Heart left ventricle (tissue), 16 donors: ENCODE data around the gene DHRS3. TPM values are rescaled to one million over a fixed set of nuclear protein-coding genes. Genes with fewer than 3 reads are reported as not detected.

Source experiments
- ATAC-seq, 4 donors: fragments of 200-7000 bp; cut with Tn5 transposase; one replicate each; pipeline ENCODE4 v1.9.1; 2020 to 2022; ENCODE audit warnings: moderate library complexity in 4 of 4, mild to moderate bottlenecking in 3 of 4, moderate number of reproducible peaks in 1 of 4
- DNase-seq, 5 donors: peaks; one replicate each; pipeline ENCODE4 v3.0.0-alpha.2; 2020
- H3K27ac ChIP-seq, 12 donors: fragments of 200-600 bp; sonication (generic) in 4 of 12; one replicate each; pipeline versions ENCODE4 v1.5.0 to v1.8.0; 2016 to 2022; ENCODE audit warnings: mild to moderate bottlenecking in 2 of 12
- H3K27me3 ChIP-seq, 9 donors: fragments of 200-600 bp; sonication (generic) in 2 of 9; one replicate each; pipeline versions ENCODE4 v1.5.1 to v1.8.0; 2016 to 2022; ENCODE audit warnings: mild to moderate bottlenecking in 3 of 9
- H3K36me3 ChIP-seq, 9 donors: fragments of 200-600 bp; sonication (generic) in 2 of 9; one replicate each; pipeline versions ENCODE4 v1.5.0 to v1.8.0; 2018 to 2022; ENCODE audit warnings: mild to moderate bottlenecking in 2 of 9
- H3K4me1 ChIP-seq, 12 donors: fragments of 200-600 bp; sonication (generic) in 4 of 12; one replicate each; pipeline versions ENCODE4 v1.5.0 to v1.8.0; 2016 to 2022; ENCODE audit warnings: mild to moderate bottlenecking in 3 of 12
- H3K4me3 ChIP-seq, 12 donors: fragments of 200-600 bp; sonication (generic) in 4 of 12; one replicate each; pipeline versions ENCODE4 v1.5.0 to v1.8.0; 2017 to 2022; ENCODE audit warnings: mild to moderate bottlenecking in 9 of 12, moderate library complexity in 4 of 12
- H3K9me3 ChIP-seq, 12 donors: fragments of 200-600 bp; sonication (generic) in 4 of 12; one replicate each; pipeline versions ENCODE4 v1.5.0 to v1.8.0; 2016 to 2022; ENCODE audit warnings: mild to moderate bottlenecking in 1 of 12
- POLR2A ChIP-seq, 2 donors: fragments of 450-650 bp; IDR thresholded peaks; one replicate each; pipeline ENCODE4 v1.6.1; 2017; ENCODE audit warnings: antibody characterized with exemption in 2 of 2, mild to moderate bottlenecking in 2 of 2, moderate library complexity in 2 of 2
- WGBS, 4 donors: extraction: QIAGEN DNeasy Blood & Tissue Kit in 2 of 4; methylation state at CpG; one replicate each; pipeline versions ENCODE4 v1.1.5 to v1.1.7; 2013 to 2018; 5-methylcytosine and 5-hydroxymethylcytosine counted together
- intact Hi-C, 10 donors: fragments of 100-400 bp; cut with DNase I; formaldehyde crosslinking; loops; one replicate each; pipeline versions ENCODE4 v1.11.1 to v1.14.2; 2022
- polyA plus RNA-seq, 2 donors: library from polyadenylated mRNA; stranded (reverse); fragments of 200-250 nt; gene quantifications; one replicate each; pipeline ENCODE4 v1.2.3, GENCODE V29; 2013
- total RNA-seq, 9 donors: library from RNA; depleted of rRNA in 2 of 9; stranded (reverse); fragments of >200 nt in 2 of 9; fragmentation: NEBNext Ultra II Directional in 3 of 9; extraction: Animal tissue kit (Norgen Biotek cat#: 25700) in 3 of 9; gene quantifications; one replicate each; pipeline versions ENCODE4 v1.1.0 to v1.2.4, GENCODE V29; 2016 to 2023
- TF ChIP-seq, protein P1 (sequence below), 12 donors: fragments of 200-600 bp; sonication (generic) in 4 of 12; IDR thresholded peaks; one replicate each; pipeline versions ENCODE4 v1.5.0 to v1.8.0; 2018 to 2022; ENCODE audit warnings: antibody characterized with exemption in 12 of 12, mild to moderate bottlenecking in 5 of 12
- donor health status: ischemic (EF 13 %, LVEDD 7.1; RV severe dilation, severe dysfunction).
- donor health status: healthy with polysubstance abuse.
- donor health status: DM: no; HTN: yes; CAD: no.
- donor health status: DM: no; HTN: no; CAD: no.
- donor health status: ischemic (EF 25% LVEDD 6.9; RV normal size, moderate dysfunction).
- donor health status: ischemic (EF 25% LVEDD 5.7; RV mildly dilated, moderate dysfunction).
- donor health status: healthy.
- donor health status: DM: yes; HTN: yes; CAD: no.
- donor health status: ischemic (EF 35%, LVEDD 5.7; RV mildly dilated, moderate dysfunction).
- donor health status: nonischemic (EF 11% LVEDD 7.7; RV severe dilation, severe dysfunction).
- donor health status: DM: yes; HTN: yes; CAD: no.
- donor health status: PGD.
- donor health status: ischemic (EF 29% LVEDD 5.4; RV normal size, mild dysfunction).
- donor health status: nonischemic (EF 23%, LVEDD 6.1; RV moderate dilation, normal function).

Gene DHRS3
- total and polyA plus RNA-seq, 11 donors: 28.6 to 102 (median 59.9) TPM

DNA sequence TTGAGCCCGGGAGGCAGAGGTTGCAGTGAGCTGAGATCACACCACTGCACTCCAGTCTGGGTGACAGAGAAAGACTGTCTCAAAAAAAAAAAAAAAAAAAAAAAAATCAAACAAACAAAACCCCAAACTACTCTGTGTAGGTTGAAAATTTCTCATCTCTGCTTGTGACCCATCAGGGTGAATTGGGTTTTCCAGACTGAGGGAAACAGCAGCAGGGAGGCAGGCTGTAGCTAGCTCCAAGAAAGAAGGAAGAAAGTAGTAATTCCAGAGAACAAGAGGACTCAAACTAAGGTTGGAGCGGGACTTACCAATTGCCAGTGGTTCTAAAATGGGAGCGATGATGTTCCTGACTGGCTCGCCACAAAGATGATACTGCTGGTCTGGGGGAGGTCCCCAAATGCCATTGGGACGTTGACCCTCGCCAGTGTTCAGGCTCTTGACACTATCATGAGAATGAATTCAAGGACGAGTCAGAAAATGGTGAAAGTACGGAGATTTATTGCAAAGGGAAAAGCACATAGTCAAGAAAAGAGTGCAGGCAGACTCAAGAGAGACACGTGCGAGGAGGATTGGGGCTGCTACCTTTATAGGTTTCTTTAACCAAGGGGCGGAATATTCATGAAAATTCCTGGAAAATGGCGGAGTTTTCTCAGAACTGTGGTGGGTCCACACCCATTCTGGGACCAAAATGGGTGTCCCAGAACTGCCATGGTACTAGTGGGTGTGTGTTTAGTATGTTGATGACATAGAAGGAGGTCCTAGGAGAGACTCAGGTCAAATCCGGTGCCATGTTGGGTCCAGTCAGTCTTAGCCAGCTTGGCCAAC, 39.3 kb upstream of the DHRS3 start:
- ATAC-seq: no peak
- 91 to 97% (median 95%) methylated on average over 13 of the region's 13 CpGs for WGBS, 4 donors
- Histone ChIP-seq H3K27ac (no peak overlapping the region), H3K27me3 (no peaks in the 10 kb centered on the region), H3K9me3 (no peaks in the 10 kb centered on the region), H3K4me1 (peaks cover 0 to 6% (median 1%) of the 10 kb centered on the region in 12 donors), H3K36me3 (no peaks in the 10 kb centered on the region), H3K4me3 (no peak overlapping the region)
- intact Hi-C loops: loop anchor here in 9 of 10 donors (5.0 to 10.0 kb wide), 5 partner anchors 340 to 385 kb away; no protein-coding TSS in a partner anchor
- TF ChIP-seq, protein P1, sequence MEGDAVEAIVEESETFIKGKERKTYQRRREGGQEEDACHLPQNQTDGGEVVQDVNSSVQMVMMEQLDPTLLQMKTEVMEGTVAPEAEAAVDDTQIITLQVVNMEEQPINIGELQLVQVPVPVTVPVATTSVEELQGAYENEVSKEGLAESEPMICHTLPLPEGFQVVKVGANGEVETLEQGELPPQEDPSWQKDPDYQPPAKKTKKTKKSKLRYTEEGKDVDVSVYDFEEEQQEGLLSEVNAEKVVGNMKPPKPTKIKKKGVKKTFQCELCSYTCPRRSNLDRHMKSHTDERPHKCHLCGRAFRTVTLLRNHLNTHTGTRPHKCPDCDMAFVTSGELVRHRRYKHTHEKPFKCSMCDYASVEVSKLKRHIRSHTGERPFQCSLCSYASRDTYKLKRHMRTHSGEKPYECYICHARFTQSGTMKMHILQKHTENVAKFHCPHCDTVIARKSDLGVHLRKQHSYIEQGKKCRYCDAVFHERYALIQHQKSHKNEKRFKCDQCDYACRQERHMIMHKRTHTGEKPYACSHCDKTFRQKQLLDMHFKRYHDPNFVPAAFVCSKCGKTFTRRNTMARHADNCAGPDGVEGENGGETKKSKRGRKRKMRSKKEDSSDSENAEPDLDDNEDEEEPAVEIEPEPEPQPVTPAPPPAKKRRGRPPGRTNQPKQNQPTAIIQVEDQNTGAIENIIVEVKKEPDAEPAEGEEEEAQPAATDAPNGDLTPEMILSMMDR (IDR thresholded peaks at IDR 0.05): no peak
- TF ChIP-seq POLR2A (IDR thresholded peaks at IDR 0.05): no peak
- DNase-seq: no peak

DNA sequence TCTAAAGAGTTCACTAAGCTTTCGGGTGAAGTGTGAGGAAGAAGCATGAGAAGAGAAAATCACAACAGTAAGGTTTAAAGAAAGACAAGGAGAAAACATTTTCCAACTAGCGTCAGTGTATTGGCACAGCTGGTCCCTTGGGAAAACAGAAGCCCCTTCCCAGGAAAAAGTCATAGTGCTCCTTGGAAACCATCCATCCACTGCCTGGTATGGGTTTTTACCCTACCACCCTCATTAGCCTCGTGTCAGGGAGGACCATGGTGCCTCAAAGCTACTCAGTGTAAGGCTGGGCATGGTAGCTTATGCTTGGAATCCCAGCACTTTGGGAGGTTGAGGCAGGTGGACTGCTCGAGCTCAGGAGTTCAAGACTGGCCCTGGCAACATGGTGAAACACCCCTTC, 38.6 kb upstream of the DHRS3 start:
- Histone ChIP-seq H3K27me3 (no peaks in the 10 kb centered on the region), H3K27ac (no peak overlapping the region), H3K9me3 (no peaks in the 10 kb centered on the region), H3K4me1 (peaks cover 0 to 6% (median 1%) of the 10 kb centered on the region in 12 donors), H3K36me3 (no peaks in the 10 kb centered on the region), H3K4me3 (no peak overlapping the region)
- intact Hi-C loops: loop anchor here in 9 of 10 donors (5.0 to 10.0 kb wide), 5 partner anchors 339 to 384 kb away; no protein-coding TSS in a partner anchor
- 89 to 92% (median 91%) methylated on average over 4 of the region's 4 CpGs for WGBS, 4 donors
- TF ChIP-seq POLR2A (IDR thresholded peaks at IDR 0.05): no peak
- TF ChIP-seq, protein P1 (IDR thresholded peaks at IDR 0.05): no peak
- DNase-seq: no peak
- ATAC-seq: no peak

DNA sequence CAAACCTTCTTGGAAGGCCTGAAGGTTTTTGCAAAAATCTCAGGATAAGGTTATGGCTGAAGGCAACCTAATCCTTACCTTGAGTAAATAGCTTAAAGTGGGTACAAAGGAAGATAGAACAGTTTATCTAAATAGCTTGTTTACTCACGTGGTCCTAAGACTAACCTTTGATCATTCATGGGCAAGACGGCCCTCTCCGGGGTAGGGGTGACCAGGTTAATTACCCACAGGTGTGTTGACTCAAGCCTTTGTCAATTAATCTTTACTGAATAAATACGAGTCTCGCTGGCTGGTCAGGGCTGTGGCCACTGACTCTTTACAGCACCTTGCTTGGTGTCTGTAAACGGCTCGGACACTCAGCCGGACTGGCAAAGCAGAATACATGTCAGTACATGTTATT, 36.6 kb upstream of the DHRS3 start:
- Histone ChIP-seq H3K4me1 (peaks cover 0 to 6% (median 1%) of the 10 kb centered on the region in 12 donors), H3K4me3 (no peak overlapping the region), H3K27ac (no peak overlapping the region), H3K9me3 (no peaks in the 10 kb centered on the region), H3K27me3 (no peaks in the 10 kb centered on the region), H3K36me3 (no peaks in the 10 kb centered on the region)
- no peak for TF ChIP-seq POLR2A (IDR thresholded peaks at IDR 0.05)
- TF ChIP-seq, protein P1 (IDR thresholded peaks at IDR 0.05): no peak
- intact Hi-C loops: loop anchor here in 9 of 10 donors (5.0 to 10.0 kb wide), 5 partner anchors 337 to 382 kb away; no protein-coding TSS in a partner anchor
- DNase-seq: no peak
- ATAC-seq: no peak
- WGBS, 4 donors: 95 to 96% (median 96%) methylated on average over 8 of the region's 8 CpGs

DNA sequence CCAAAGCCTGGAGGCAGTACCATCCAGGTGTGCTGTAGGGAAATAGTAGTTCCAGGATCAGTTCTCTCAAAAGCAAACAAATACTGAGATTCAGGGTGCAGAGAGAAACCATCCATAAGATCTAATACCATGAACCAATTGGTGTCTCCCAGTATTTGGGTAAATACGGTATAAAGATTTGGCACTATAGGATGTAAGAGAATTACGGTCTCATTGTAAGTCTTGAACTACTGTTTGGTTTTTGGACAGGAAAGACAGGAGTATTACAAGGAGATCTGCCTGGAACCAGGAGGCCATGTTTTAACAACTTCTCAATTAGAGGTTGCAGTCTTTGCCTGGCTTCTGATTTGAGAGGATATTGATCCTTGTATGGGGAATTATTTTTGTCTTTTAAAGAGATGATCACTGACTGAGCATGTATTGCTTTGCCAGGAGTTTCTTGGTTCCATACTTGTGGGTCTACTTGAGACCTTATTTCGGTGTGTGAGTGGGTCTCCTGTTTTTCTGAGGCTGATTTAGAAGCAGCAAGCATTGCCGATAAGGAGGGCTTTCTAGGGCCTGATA, 36.1 kb upstream of the DHRS3 start:
- DNase-seq (no peak), ATAC-seq (no peak)
- no peak overlapping the region for H3K4me3 ChIP-seq
- intact Hi-C loops: loop anchor here in 1 of 10 donors (10.0 kb wide), 1 partner anchor 379 kb away; no protein-coding TSS in a partner anchor
- TF ChIP-seq, protein P1 (IDR thresholded peaks at IDR 0.05): no peak
- H3K27ac ChIP-seq: no peak overlapping the region
- H3K9me3 ChIP-seq: no peaks in the 10 kb centered on the region
- WGBS, 4 donors: 70 to 76% (median 73%) methylated on average over 4 of the region's 4 CpGs
- peaks cover 0 to 6% (median 1%) of the 10 kb centered on the region in 12 donors for H3K4me1 ChIP-seq
- no peaks in the 10 kb centered on the region for H3K27me3 ChIP-seq
- no peaks in the 10 kb centered on the region for H3K36me3 ChIP-seq
